SH-SY5Y (cell line): ENCODE measurements around the gene ZCCHC10.

ENCODE experiments used
- GATA2 ChIP-seq: IDR thresholded peaks from 2 replicates; pipeline ENCODE4 v1.6.1; 2011; ENCODE audit warnings: mild to moderate bottlenecking, low read depth, low read length
- GATA3 ChIP-seq: IDR thresholded peaks from 2 replicates; pipeline ENCODE4 v1.6.1; 2011; ENCODE audit warnings: low read depth, mild to moderate bottlenecking, low read length, moderate library complexity

DNA sequence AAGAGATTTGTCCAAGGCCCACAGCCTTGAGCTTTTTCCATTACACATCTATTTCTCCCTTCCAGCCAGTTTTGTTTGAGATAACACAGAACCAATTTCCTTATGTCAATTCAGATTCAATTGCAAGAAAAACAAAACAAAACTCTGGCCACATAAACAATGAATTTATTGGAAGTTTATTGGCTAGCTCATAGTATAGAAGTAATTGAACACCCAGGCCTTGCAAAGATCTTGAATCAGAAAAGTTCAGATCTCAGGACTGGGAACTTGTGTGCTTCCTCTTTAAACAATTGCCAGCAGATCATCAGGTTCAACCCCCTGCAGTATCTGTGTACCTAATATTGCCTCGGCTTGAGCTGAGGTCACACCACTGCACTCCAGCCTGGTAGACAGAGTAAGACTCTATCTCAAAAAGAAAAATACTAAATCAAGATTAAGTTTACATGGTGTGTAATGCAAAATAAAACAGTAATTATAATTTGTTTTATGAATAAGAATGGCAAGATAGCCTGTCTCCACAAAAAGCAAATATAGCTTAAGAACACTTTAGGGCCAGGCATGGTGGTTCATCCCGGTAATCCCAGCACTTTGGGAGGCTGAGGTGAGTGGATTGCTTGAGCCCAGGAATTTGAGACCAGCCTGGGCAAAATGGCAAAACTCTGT, 4.1 kb upstream of the ZCCHC10 start:
- TF ChIP-seq GATA2 (no peak), GATA3 (no peak)
